CD14-positive monocyte (primary cell): ENCODE data around the gene RAD23A. TPM values are rescaled to one million over a fixed set of nuclear protein-coding genes. Genes with fewer than 3 reads are reported as not detected.
A peak's percentile ranks its signal among the peaks of the same experiment; 100 is the strongest.

Experiments
- DNase-seq, 3 donors: peaks; one replicate each; pipeline ENCODE4 v3.0.0-alpha.2; 2011 to 2022
- H2AFZ ChIP-seq: 2 replicates; pipeline ENCODE4 v1.6.0; 2012; ENCODE audit warnings: mild to moderate bottlenecking, low read depth, low read length, inconsistent platforms; ENCODE audit not compliant: insufficient read depth, poor library complexity, severe bottlenecking
- H3K27ac ChIP-seq, 2 donors: 1 replicate in 1 of 2; 2 replicates in 1 of 2; pipeline ENCODE4 v1.5.1; 2012 to 2013; ENCODE audit warnings: low read length in 2 of 2, control low read depth in 1 of 2, inconsistent platforms in 1 of 2, low read depth in 1 of 2, mild to moderate bottlenecking in 1 of 2
- H3K27me3 ChIP-seq, 2 donors: one replicate each; pipeline versions ENCODE4 v1.6.0 to v1.6.1; 2011 to 2013; ENCODE audit warnings: low read length in 2 of 2; ENCODE audit not compliant: control insufficient read depth in 2 of 2, insufficient read depth in 2 of 2
- H3K36me3 ChIP-seq, 2 donors: replicated peaks in 1 of 2; 1 replicate in 1 of 2; 2 replicates in 1 of 2; pipeline versions ENCODE4 v1.5.1 to v1.6.1; 2012 to 2013; ENCODE audit warnings: low read length in 2 of 2, control low read depth in 1 of 2, inconsistent platforms in 1 of 2, mild to moderate bottlenecking in 1 of 2; ENCODE audit not compliant: insufficient read depth in 2 of 2, control insufficient read depth in 1 of 2
- H3K4me1 ChIP-seq, 2 donors: 1 replicate in 1 of 2; 2 replicates in 1 of 2; pipeline versions ENCODE4 v1.5.1 to v1.6.1; 2012 to 2013; ENCODE audit warnings: low read length in 2 of 2, control low read depth in 1 of 2, inconsistent platforms in 1 of 2, mild to moderate bottlenecking in 1 of 2, moderate library complexity in 1 of 2; ENCODE audit not compliant: insufficient read depth in 2 of 2, control insufficient read depth in 1 of 2
- H3K4me2 ChIP-seq: replicated peaks from 2 replicates; pipeline ENCODE3; 2012; ENCODE audit warnings: low read length, moderate library complexity, mild to moderate bottlenecking; ENCODE audit not compliant: poor library complexity, severe bottlenecking; ENCODE audit errors: extremely low read depth
- H3K4me3 ChIP-seq, 3 experiments: fragments of 200-600 bp in 1 of 3; sonication (generic) in 1 of 3; replicated peaks in 1 of 3; 1 replicate in 2 of 3; 2 replicates in 1 of 3; pipeline ENCODE4 v1.5.1; 2011 to 2013; ENCODE audit warnings: low read length in 3 of 3, mild to moderate bottlenecking in 3 of 3, control low read depth in 2 of 3, low read depth in 2 of 3, inconsistent platforms in 1 of 3, moderate library complexity in 1 of 3
- H3K79me2 ChIP-seq: 2 replicates; pipeline ENCODE4 v1.6.0; 2012; ENCODE audit warnings: mild to moderate bottlenecking, control low read depth, inconsistent platforms, low read length, moderate library complexity; ENCODE audit not compliant: insufficient read depth
- H3K9ac ChIP-seq: 2 replicates; pipeline ENCODE4 v1.6.0; 2017; ENCODE audit warnings: low read length, mild to moderate bottlenecking; ENCODE audit not compliant: insufficient read depth, poor library complexity, severe bottlenecking
- H3K9me3 ChIP-seq, 2 donors: replicated peaks in 1 of 2; 1 replicate in 1 of 2; 2 replicates in 1 of 2; pipeline versions ENCODE4 v1.5.1 to v1.6.1; 2012 to 2013; ENCODE audit warnings: low read length in 2 of 2, control low read depth in 1 of 2; ENCODE audit not compliant: control insufficient read depth in 1 of 2, insufficient read depth in 1 of 2
- H4K20me1 ChIP-seq: 2 replicates; pipeline ENCODE4 v1.6.0; 2012; ENCODE audit warnings: mild to moderate bottlenecking, low read length, control low read depth, moderate library complexity; ENCODE audit not compliant: insufficient read depth
- H3K27ac Mint-ChIP-seq, 7 donors: one replicate each; pipeline ENCODE4 v1.8.0; 2020; ENCODE audit warnings: mild to moderate bottlenecking in 7 of 7, mixed read lengths in 7 of 7, moderate library complexity in 6 of 7, inconsistent platforms in 2 of 7
- H3K27me3 Mint-ChIP-seq, 3 donors: one replicate each; pipeline ENCODE4 v1.8.0; 2021 to 2022; ENCODE audit warnings: low read depth in 3 of 3, mild to moderate bottlenecking in 3 of 3, mixed read lengths in 3 of 3, moderate library complexity in 3 of 3, inconsistent platforms in 1 of 3
- H3K36me3 Mint-ChIP-seq, 2 donors: one replicate each; pipeline ENCODE4 v1.8.0; 2020; ENCODE audit warnings: mixed read lengths in 2 of 2, inconsistent platforms in 1 of 2, mild to moderate bottlenecking in 1 of 2
- H3K4me1 Mint-ChIP-seq: one replicate; pipeline ENCODE4 v1.8.0; 2020; ENCODE audit warnings: mild to moderate bottlenecking, mixed read lengths
- H3K4me3 Mint-ChIP-seq, 2 donors: one replicate each; pipeline ENCODE4 v1.8.0; 2020; ENCODE audit warnings: mild to moderate bottlenecking in 2 of 2, mixed read lengths in 2 of 2, moderate library complexity in 1 of 2
- H3K9me3 Mint-ChIP-seq, 7 donors: one replicate each; pipeline ENCODE4 v1.8.0; 2020 to 2022; ENCODE audit warnings: mixed read lengths in 7 of 7, mild to moderate bottlenecking in 6 of 7, moderate library complexity in 6 of 7, inconsistent platforms in 2 of 7
- WGBS: methylation state at CpG from one replicate; pipeline ENCODE4 v1.1.5; 2013; ENCODE audit warnings: missing lambda C conversion rate; ENCODE audit not compliant: insufficient coverage; 5-methylcytosine and 5-hydroxymethylcytosine counted together
- intact Hi-C, 2 donors: fragments of 100-400 bp; cut with micrococcal nuclease; formaldehyde crosslinking; loops; one replicate each; pipeline versions ENCODE4 v1.15.0 to v1.15.1; 2023
- polyA plus RNA-seq, 3 donors: library from polyadenylated mRNA; depleted of rRNA in 1 of 3; unstranded in 2 of 3; stranded (reverse) in 1 of 3; fragments of 300-500 nt in 2 of 3; fragments of >200 nt in 1 of 3; fragmentation: Illumina TruSeq in 2 of 3; gene quantifications; 1 replicate in 2 of 3; 2 replicates in 1 of 3; pipeline ENCODE4 v1.2.3, GENCODE V29; 2012 to 2021
- TF ChIP-seq, protein P1 (sequence below): fragments of 200-600 bp; IDR thresholded peaks from one replicate; pipeline ENCODE4 v1.8.0; 2022; ENCODE audit warnings: antibody characterized with exemption, mild to moderate bottlenecking

Gene RAD23A
- polyA plus RNA-seq, 3 donors: 45.5 to 88.0 (median 55.3) TPM

DNA sequence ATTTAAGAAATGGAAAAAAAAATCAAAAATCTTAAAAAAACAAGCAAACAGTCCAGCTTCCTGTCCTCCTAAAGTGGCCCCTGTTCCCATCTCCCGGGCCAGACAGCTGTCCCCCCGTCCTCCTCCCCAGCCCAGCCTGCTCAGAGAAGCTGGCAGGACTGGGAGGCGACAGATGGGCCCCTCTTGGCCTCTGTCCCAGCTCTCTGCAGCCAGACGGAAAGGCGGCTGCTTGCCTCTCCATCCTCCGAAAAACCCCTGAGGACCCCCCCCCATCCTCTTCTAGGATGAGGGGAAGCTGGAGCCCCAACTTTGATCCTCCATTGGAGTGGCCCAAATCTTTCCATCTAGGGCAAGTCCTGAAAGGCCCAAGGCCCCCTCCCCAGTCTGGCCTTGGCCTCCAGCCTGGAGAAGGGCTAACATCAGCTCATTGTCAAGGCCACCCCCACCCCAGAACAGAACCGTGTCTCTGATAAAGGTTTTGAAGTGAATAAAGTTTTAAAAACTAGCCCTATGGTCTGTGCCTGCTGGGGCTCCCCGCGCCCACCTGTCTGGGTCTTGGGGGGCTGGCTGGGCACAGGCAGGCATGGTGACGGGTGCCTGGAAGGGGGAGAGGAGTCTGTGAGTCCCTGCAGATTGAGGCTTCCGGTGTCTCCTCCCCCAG, 7.6 kb downstream of the RAD23A start:
- Mint-ChIP-seq H3K4me3 (no peak overlapping the region), H3K36me3 (peaks cover 43 to 62% of the 10 kb centered on the region in 2 donors), H3K9me3 (no peaks in the 10 kb centered on the region), H3K4me1 (peaks cover 58% of the 10 kb centered on the region), H3K27ac (peak overlapping the region; percentile 70 to 96 (median 90)), H3K27me3 (peaks cover 0 to 1% (median 0%) of the 10 kb centered on the region in 3 donors)
- 56% methylated on average over 6 of the region's 11 CpGs for WGBS
- H3K4me2 ChIP-seq: peak overlapping the region; percentile 14
- no peak overlapping the region for H3K4me3 ChIP-seq
- intact Hi-C loops: no loop called here
- no peaks in the 10 kb centered on the region for H4K20me1 ChIP-seq
- H2AFZ ChIP-seq: no peak overlapping the region
- H3K9me3 ChIP-seq: no peaks in the 10 kb centered on the region
- no peaks in the 10 kb centered on the region for H3K27me3 ChIP-seq
- peaks cover 40 to 62% of the 10 kb centered on the region in 2 donors for H3K36me3 ChIP-seq
- TF ChIP-seq, protein P1, sequence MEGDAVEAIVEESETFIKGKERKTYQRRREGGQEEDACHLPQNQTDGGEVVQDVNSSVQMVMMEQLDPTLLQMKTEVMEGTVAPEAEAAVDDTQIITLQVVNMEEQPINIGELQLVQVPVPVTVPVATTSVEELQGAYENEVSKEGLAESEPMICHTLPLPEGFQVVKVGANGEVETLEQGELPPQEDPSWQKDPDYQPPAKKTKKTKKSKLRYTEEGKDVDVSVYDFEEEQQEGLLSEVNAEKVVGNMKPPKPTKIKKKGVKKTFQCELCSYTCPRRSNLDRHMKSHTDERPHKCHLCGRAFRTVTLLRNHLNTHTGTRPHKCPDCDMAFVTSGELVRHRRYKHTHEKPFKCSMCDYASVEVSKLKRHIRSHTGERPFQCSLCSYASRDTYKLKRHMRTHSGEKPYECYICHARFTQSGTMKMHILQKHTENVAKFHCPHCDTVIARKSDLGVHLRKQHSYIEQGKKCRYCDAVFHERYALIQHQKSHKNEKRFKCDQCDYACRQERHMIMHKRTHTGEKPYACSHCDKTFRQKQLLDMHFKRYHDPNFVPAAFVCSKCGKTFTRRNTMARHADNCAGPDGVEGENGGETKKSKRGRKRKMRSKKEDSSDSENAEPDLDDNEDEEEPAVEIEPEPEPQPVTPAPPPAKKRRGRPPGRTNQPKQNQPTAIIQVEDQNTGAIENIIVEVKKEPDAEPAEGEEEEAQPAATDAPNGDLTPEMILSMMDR: no peak
- peaks cover 59% of the 10 kb centered on the region for H3K79me2 ChIP-seq
- H3K4me1 ChIP-seq: peaks cover 38 to 61% of the 10 kb centered on the region in 2 donors
- peak in 2 of 3 donors; percentile 15 to 48 for DNase-seq
- peak overlapping the region; percentile 83 to 93 for H3K27ac ChIP-seq
- peak overlapping the region; percentile 66 for H3K9ac ChIP-seq

DNA sequence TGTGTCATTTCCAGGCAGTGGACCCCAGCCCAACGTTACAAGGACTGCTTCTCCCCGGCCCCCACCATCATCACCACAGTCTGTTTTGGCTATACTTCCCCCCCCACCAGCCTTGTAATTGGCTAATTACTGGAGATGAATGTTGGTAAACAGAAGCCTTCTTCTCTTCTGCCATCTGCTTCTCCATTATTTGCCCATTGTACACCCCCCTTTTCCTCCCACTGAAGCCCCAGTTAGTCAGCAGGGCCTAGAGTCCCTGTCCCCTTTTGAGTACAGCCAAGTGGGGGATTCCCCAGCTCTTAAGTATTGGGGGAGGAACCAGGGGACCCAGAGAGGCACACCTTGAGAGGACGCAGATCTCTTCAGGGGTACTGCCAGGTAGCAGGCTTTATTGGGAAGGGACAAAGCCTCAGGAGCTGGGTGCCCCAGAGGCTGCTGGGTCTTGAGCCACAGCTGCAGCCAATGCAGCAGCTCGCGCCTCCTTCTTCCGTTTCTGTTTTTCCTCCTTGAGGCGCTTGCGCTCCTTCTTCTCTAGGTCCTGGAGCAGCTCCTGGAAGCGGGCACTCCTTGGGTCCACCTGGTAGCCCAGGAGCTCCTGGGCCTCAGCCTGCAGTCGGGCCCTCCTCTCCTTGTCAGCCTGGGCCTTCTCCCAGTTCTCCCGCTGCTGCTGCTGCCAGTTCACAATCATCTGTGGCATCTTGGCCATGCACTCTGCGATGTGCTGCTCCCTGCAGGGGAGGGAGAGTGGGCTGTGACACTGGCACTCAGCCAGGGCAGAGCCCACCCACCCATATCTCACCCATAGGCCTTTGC, 8.3 kb downstream of the RAD23A start:
- Mint-ChIP-seq H3K36me3 (peaks cover 36 to 54% of the 10 kb centered on the region in 2 donors), H3K4me3 (no peak overlapping the region), H3K27ac (peak overlapping the region; percentile 70 to 96 (median 90)), H3K9me3 (no peaks in the 10 kb centered on the region), H3K27me3 (peaks cover 0 to 1% (median 0%) of the 10 kb centered on the region in 3 donors), H3K4me1 (peaks cover 58% of the 10 kb centered on the region)
- Histone ChIP-seq H3K9ac (peak overlapping the region; percentile 66), H3K79me2 (peaks cover 52% of the 10 kb centered on the region), H2AFZ (no peak overlapping the region), H3K27ac (peak overlapping the region; percentile 83 to 93), H3K27me3 (no peaks in the 10 kb centered on the region), H3K9me3 (no peaks in the 10 kb centered on the region), H3K4me2 (no peak overlapping the region), H4K20me1 (no peaks in the 10 kb centered on the region), H3K4me1 (peaks cover 38 to 58% of the 10 kb centered on the region in 2 donors), H3K36me3 (peaks cover 33 to 55% of the 10 kb centered on the region in 2 donors), H3K4me3 (no peak overlapping the region)
- TF ChIP-seq, protein P1: no peak
- DNase-seq: peak in 1 of 3 donors; percentile 57
- intact Hi-C loops: no loop called here
- WGBS: 80% methylated on average over 8 of the region's 12 CpGs
